Glomerular visceral epithelial cell (primary cell): ENCODE data around the gene AMOTL1.
"Not testable (repeated sequence)": the region's sequence is repeated elsewhere in the genome, so short reads cannot be mapped to it uniquely, and the experiment has no call there.

Experiments
- DNase-seq: peaks from one replicate; pipeline ENCODE4 v3.0.0-alpha.2; 2016; ENCODE audit errors: extremely low spot score

Gene AMOTL1

DNA sequence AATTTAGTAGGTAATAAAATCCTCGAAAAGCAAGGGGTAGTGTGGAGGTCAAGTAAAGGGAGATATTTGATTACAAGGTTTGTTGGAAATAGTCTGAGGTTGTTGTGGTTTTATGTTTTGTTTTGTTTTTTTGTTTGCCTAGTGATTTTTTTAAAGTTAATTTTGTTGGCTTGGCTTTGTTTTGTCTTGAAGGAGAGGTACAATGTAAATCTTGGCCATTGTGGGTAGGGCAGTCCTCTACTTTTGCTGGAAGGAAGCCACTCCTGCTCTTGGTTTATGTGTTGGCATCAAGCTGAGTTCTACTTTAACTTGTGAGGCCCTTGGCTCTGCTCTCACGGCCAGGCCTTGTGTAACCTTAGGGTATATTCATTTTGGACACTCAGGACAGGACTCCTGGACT, 3.2 kb downstream of the AMOTL1 start:
- DNase-seq: no peak

GRCh38 chr11:94771951-94772350, 3.8 kb downstream of the AMOTL1 start:
- DNase-seq: no peak

DNA sequence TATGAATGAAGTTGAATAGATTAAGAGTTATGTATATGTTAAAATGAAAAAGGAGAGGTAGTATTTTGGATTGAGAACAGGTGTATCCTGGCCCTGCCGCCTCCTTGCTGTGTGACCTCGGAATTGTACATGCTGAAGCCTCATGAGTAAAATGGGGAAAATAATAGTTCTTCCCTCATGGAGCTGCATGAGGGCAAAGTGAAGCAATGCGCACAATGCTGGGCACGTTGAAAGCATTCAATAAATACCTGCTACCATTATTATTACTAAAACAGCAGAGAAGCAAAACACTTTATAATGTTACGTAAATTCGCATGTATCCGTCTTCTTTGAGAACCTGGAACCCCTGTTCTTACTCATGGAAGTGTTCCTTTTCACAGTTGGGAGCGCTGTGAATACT, 5.7 kb downstream of the AMOTL1 start:
- no peak for DNase-seq

GRCh38 chr11:94774345-94774744, 6.2 kb downstream of the AMOTL1 start:
- DNase-seq: no peak

- no peak for DNase-seq
Observed at GRCh38 chr11:94775567-94776327, 7.6 kb downstream of the AMOTL1 start.

DNA sequence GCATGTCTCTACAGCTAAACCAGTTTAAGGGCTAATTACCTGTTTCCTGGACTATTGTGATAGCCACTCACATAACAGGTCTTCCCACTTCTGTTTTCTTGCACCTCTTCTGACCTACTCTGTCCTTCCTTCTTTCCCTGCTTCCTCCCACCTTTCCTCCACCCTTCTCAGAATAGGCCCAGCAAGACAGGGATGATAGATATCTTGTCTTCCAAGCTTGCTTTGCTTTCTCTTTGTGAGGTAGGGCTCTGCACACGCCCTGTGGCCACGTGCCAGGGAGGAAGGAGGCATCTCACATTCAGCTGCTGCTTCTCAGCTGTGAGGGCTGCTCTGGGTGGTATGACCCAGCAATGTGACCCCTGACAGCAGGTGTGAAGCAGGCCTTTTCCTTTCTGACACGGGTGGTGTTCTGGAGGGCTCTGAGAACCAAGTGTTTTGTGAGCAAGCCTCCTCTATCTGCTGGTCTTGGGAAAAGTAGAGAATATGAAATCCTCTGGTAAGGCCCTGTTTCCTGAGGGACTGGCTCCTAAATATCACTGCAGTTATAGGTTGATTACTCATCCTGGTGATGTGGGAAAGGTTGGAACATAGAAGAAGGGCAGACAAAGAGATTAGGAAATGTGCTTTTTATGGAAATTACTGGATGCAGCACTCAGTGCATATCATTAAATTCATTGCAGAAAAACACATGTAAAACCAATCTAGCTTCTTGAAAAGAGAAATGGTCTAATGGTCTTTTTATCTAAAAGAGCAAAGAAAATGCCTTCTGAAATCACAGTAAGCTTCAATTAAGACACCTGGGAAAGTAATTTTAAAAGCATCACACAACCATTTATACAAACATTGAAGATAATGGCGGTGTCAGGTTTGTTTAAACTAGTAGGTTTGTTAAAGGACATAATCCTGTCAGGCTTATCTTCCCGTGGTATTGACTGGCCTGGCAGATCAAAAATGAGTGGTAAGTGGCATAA, 8.5 kb downstream of the AMOTL1 start:
- peak; percentile 71 for DNase-seq

- no peak for DNase-seq
Observed at GRCh38 chr11:94780432-94780831, 12.3 kb downstream of the AMOTL1 start.

- no peak for DNase-seq
Observed at GRCh38 chr11:94781837-94782236, 13.7 kb downstream of the AMOTL1 start.

GRCh38 chr11:94782446-94782845, 14.3 kb downstream of the AMOTL1 start:
- no peak for DNase-seq

DNA sequence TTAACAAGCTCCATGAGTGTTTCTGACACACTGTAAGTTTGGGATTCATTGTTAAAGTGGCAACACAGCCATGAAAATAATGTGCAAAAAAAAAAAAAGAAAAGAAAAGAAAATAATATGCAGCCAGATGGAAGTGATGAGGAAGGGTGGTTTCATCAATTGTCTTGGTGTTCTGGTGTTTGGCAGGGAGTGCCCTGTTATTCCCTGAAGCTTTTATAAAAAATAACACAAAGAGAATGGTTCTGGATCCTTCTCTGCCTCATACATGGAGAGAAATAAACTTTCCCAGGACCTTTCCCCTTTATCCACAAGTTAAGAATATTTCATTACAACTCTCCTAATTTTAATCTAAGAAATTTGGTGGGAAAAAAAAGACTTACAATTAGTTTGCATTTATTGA, 16.7 kb downstream of the AMOTL1 start:
- no peak for DNase-seq

- DNase-seq: no peak
Observed at GRCh38 chr11:94785509-94785908, 17.4 kb downstream of the AMOTL1 start.

- DNase-seq: no peak
Observed at GRCh38 chr11:94786264-94787126, 18.3 kb downstream of the AMOTL1 start.

DNA sequence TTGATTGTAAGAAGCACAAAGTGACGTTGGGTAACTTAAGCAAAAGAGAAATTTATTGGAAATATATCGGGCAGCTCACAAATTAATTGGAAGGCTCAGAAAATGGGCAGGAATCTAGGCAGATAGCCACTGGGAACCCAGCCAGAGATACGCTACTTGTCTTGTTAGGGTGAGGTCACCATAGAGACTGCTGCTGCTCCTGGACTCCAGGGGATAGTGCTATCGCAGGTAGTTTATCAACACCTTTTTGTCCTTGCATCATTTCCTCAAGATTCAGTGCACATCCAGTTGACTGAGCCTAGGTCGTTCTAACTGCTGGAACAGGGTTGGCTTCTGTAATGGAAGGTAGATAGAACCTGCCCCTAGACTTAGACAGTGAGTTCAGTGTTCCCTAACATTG, 19.6 kb downstream of the AMOTL1 start:
- no peak for DNase-seq

- no peak for DNase-seq
Observed at GRCh38 chr11:94788396-94788795, 20.2 kb downstream of the AMOTL1 start.

- DNase-seq: no peak
Observed at GRCh38 chr11:94790197-94790596, 22.0 kb downstream of the AMOTL1 start.

DNA sequence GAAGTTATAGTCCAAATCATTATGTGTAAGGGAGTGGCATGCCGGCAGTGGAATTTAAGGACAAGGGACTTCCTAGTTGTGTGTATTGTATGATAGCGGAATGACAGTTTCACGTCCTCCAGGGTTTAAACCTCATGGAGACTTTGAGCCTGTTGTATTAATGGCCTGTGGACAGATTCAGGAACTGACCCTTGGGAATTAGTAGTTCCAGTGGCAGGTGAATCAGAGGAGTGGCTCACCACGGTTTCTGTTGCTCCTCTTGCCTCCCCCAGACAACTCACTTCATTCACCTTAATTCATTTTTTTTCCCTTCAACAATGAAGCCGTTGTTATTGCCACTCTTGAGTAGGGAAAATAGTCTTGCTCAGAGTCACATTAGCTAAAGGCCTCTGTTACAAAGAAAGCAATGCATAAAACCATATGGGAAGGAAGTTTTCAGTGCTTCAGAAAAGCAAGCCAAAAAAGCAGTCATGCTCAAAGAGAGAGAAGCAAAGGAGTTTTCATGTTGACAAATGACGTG, 22.6 kb downstream of the AMOTL1 start:
- DNase-seq: no peak

DNA sequence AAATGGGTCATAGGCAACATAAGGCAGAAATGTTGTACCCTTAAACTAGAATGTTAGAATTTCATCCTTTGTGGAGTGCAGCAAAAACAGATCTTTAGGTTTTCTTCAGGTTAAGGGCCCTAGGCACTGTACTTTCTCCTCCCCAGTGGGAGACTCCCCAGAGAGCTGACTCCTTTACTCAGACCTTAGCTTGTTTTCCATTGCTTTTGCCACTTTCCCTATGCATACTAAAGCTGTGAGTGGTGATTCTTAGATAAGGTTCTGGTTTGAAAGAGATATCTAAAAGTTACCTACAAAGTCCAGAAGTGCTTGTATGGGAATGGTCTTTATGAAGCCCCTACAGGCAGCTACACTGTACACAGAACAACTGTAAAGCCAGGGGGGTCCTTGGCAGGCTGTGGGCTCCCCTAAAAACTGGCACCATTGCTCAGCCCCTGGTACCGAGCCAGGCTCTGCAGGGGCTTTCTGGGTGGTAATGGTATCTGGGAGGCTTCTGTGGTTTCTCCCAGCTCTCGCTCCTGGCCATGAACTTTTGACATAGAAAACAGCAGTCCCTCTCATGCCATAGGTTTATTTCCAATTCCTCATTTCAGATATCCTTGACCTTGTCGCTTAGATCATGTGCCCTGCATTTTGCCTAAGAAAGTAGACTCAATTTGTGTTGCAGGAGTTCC, 23.2 kb downstream of the AMOTL1 start:
- no peak for DNase-seq

GRCh38 chr11:94791942-94792341, 23.8 kb downstream of the AMOTL1 start:
- not testable (repeated sequence) for DNase-seq

DNA sequence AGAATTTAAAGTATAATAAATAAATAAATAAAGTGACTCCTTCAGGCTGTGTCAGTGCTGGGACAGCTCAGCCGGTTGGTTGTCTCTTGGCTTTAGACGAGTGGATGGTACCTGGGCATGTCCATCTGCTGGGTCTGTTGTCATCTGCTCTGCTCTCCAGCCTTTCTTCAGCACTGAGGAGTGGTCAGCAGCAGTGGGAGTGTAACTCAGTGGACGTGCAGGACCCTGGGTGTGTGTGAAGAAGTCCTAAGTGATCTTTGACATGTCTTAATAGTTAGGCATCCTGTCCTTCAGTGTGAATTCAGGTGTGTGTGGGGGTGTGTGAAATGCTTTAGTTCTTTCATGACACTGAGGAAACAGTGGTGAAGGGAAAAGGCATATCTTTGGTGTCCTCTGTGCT, 24.3 kb downstream of the AMOTL1 start:
- no peak for DNase-seq

DNA sequence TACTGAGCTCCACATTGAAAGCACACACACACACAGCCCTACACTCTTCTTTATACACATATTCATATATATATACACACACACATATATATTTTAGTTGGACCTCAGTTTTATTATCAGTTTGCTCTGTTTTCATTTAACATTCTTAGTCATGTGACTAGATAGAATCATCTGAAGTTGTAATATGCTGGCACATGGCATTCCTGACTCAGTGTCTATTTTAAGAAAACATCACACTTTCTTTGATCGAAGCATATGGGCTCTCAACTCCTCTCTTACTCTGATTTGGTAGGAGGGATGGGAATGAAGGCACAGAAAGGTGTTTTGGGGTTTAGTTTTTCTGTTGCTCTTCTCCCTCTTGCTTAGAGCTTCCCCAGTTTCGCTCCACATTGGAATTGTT, 24.8 kb downstream of the AMOTL1 start:
- no peak for DNase-seq

DNA sequence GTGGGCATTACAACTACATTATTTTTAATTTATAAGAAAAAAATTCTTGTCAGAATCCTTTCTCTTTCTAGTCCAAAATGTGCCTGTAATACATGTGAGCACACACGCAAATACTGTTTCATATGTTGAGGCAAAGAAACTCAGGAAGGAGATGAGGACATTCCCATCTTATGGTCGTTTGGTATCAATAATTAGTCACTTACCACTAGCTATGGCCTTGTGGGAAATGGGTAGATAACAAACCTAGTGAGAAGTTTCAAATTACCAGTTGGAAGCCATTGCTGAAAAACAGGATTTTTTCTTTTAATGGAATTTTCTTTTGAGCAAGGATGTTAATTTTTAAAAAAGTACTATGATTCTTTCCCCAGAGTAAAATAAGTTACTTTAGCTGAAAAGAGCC, 25.7 kb downstream of the AMOTL1 start:
- no peak for DNase-seq
